Smooth muscle cell (in vitro differentiated cells): ENCODE measurements around the gene HOXC13. TPM values are rescaled to one million over a fixed set of nuclear protein-coding genes. Genes with fewer than 3 reads are reported as not detected.

Source experiments
- DNase-seq: peaks from one replicate; lab custom pipeline; 2025; ENCODE audit not compliant: unreplicated experiment; lab: John Stamatoyannopoulos, UW
- H2AFZ ChIP-seq: fragments of 200-600 bp; sonication (generic); 2 replicates; pipeline ENCODE4 v1.6.0; 2016; ENCODE audit warnings: antibody characterized with exemption, low read depth, mild to moderate bottlenecking
- H3F3A ChIP-seq: fragments of 200-600 bp; sonication (generic); 2 replicates; pipeline ENCODE4 v1.6.0; 2017; ENCODE audit warnings: antibody characterized with exemption, low read depth
- H3K27ac ChIP-seq: fragments of 200-600 bp; sonication (generic); 2 replicates; pipeline ENCODE4 v1.5.1; 2016; ENCODE audit warnings: low read depth, mild to moderate bottlenecking
- H3K27me3 ChIP-seq: fragments of 200-600 bp; sonication (generic); 2 replicates; pipeline ENCODE4 v1.6.1; 2016; ENCODE audit warnings: low read depth, mild to moderate bottlenecking
- H3K36me3 ChIP-seq: fragments of 200-600 bp; sonication (generic); 2 replicates; pipeline ENCODE4 v1.5.1; 2016; ENCODE audit warnings: low read depth
- H3K4me1 ChIP-seq: fragments of 200-600 bp; sonication (generic); 2 replicates; pipeline ENCODE4 v1.5.1; 2016; ENCODE audit warnings: low read depth
- H3K4me2 ChIP-seq: fragments of 200-600 bp; sonication (generic); 2 replicates; pipeline ENCODE4 v1.6.0; 2016; ENCODE audit warnings: mild to moderate bottlenecking
- H3K4me3 ChIP-seq: fragments of 200-600 bp; sonication (generic); 2 replicates; pipeline ENCODE4 v1.5.1; 2016; ENCODE audit warnings: mild to moderate bottlenecking
- H3K79me2 ChIP-seq: fragments of 200-600 bp; sonication (generic); 2 replicates; pipeline ENCODE4 v1.6.0; 2016; ENCODE audit warnings: low read depth, mild to moderate bottlenecking
- H3K9ac ChIP-seq: fragments of 200-600 bp; sonication (generic); 2 replicates; pipeline ENCODE4 v1.6.0; 2016; ENCODE audit warnings: low read depth
- H3K9me3 ChIP-seq: fragments of 200-600 bp; sonication (generic); replicated peaks from 2 replicates; pipeline ENCODE4 v1.5.1; 2016; ENCODE audit warnings: low read depth
- H4K20me1 ChIP-seq: fragments of 200-600 bp; sonication (generic); 2 replicates; pipeline ENCODE4 v1.6.0; 2016; ENCODE audit warnings: low read depth
- CTCF ChIP-seq: fragments of 200-600 bp; sonication (generic); IDR thresholded peaks from 2 replicates; pipeline ENCODE4 v1.5.1; 2017; ENCODE audit warnings: borderline replicate concordance, mild to moderate bottlenecking, antibody characterized with exemption; ENCODE audit not compliant: insufficient read depth, poor library complexity, severe bottlenecking
- WGBS: methylation state at CpG from one replicate; pipeline ENCODE4 v1.1.7; 2016; ENCODE audit warnings: low lambda C conversion rate; 5-methylcytosine and 5-hydroxymethylcytosine counted together
- polyA plus RNA-seq: library from polyadenylated mRNA; unstranded; fragments of >200 nt; fragmentation: Nextera tagmentation; extraction: Ambion mirVana; gene quantifications from 2 replicates; pipeline ENCODE4 v1.2.1, GENCODE V29; 2016
- total RNA-seq: library from RNA; depleted of rRNA; stranded (reverse); fragments of >200 nt; gene quantifications from 2 replicates; pipeline ENCODE4 v1.2.3, GENCODE V29; 2014

The HOXC13 gene
- total and polyA plus RNA-seq, 2 experiments from 2014 or later = 2.2 to 3.6 TPM

DNA sequence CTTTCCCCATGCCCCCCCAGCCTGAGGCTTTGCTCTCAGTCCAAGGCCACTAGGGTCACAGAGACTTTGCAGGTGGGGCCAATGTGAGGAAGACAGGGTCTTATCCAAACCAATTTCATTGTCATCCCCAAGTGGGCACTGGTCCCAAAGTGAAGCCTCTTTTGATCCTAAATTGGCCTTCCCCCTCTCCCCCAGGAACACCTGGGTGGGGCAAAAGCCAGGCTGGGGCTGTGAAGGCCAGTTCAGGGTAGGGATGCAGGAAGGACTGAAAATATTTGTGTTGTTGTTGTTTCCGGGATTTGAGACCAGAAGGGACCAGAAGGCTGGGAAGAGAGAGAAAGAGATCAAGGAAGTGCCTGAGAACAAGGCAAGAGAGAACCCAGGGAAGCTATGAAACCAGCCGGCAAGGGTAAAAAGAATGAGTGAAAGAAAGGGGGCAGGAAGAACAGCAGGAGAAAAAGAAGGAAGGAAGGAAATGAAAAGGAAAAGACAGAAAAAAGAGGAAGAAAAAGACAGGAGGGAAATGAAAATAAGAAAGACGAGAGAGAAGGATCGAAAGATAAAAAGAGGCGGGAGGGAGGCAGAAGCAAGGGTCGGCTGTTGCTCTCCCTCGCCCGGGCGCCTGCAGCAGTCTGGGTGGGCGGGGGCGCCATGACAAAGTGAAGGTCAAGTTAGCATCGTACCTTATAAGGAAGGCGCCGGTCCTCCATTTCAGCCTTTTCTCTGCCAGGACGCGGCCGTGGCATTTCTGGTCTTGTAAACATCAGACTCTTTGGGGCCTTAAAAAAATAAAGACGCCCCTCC lies 26.9 kb downstream of the HOXC13 start:
- no peak overlapping the region for H3K27ac ChIP-seq
- TF ChIP-seq CTCF = no peak
- no peak overlapping the region for H3K9ac ChIP-seq
- no peaks in the 10 kb centered on the region for H3K79me2 ChIP-seq
- H3K4me2 ChIP-seq = peak overlapping the region; percentile 63
- WGBS = 3% methylated on average over 18 of the region's 18 CpGs
- DNase-seq = no peak
- no peaks in the 10 kb centered on the region for H3F3A ChIP-seq
- H3K27me3 ChIP-seq = peaks cover 100% of the 10 kb centered on the region
- H2AFZ ChIP-seq = peak overlapping the region; percentile 68
- H3K4me3 ChIP-seq = peak overlapping the region; percentile 30
- no peaks in the 10 kb centered on the region for H3K4me1 ChIP-seq
- H3K36me3 ChIP-seq = no peaks in the 10 kb centered on the region
- no peaks in the 10 kb centered on the region for H3K9me3 ChIP-seq
- H4K20me1 ChIP-seq = no peaks in the 10 kb centered on the region

DNA sequence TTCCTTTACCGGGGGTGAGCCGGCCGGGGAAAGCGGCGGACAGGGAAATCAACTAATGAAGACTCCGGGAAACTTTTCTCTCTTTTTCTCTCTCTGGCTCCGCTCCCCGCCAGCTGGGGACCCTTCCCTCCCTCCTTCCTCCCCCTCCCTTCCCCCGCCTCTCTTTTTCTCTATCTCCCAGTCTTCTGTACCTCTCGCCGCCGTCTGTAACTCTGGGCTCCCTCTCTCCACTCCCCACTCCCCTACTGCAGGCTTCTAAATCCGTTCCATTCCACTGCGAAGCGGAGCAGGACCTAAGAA lies 27.4 kb downstream of the HOXC13 start:
- Histone ChIP-seq H3K4me2 (peak overlapping the region; percentile 63), H3K9ac (no peak overlapping the region), H3K36me3 (no peaks in the 10 kb centered on the region), H3K4me1 (no peaks in the 10 kb centered on the region), H3K79me2 (no peaks in the 10 kb centered on the region), H3K27ac (no peak overlapping the region), H3K27me3 (peaks cover 100% of the 10 kb centered on the region), H4K20me1 (no peaks in the 10 kb centered on the region), H3F3A (no peaks in the 10 kb centered on the region), H3K4me3 (peak overlapping the region; percentile 30), H2AFZ (peak overlapping the region; percentile 68), H3K9me3 (no peaks in the 10 kb centered on the region)
- no peak for TF ChIP-seq CTCF
- DNase-seq = no peak
- WGBS = 4% methylated on average over 11 of the region's 15 CpGs

DNA sequence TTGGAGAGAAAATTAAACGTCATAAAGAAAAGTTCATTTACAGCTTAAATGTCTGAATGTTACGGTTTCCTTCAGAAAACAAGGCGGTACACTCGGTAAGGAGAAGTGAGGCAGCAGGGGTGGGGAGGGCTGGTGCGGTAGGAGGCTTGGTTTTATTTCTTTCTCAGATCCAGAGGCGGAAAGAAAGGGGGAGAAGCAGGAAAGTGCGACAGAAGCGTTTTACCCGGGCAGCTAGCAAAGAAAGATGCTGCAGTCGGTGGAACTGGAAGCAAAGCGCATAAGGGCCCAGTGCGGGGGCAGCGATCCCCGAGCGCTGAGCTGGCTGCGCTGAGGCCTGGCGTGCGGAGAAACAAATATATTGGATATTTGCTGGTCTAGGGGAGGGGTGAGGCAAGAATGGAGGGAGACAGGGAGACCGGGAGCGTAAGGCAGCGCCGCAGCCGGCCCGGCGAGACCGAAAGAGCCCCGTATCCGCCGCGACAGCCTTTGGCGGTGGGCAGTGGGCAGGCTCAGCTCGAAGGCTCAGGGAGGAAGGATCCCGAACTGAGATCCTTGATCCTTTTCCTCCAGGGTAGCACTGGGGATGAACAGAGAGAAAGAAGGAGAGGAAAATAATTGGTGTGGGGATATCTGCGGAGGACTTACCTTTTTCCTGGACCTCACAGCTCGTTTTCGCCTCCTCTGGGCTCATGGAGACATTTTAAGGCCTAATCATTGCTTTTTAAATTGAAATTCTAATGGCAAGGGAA lies 27.9 kb downstream of the HOXC13 start:
- Histone ChIP-seq H3K27me3 (peaks cover 100% of the 10 kb centered on the region), H4K20me1 (no peaks in the 10 kb centered on the region), H3K9ac (no peak overlapping the region), H2AFZ (peak overlapping the region; percentile 68), H3F3A (no peaks in the 10 kb centered on the region), H3K4me1 (no peaks in the 10 kb centered on the region), H3K27ac (no peak overlapping the region), H3K4me2 (peak overlapping the region; percentile 63), H3K79me2 (no peaks in the 10 kb centered on the region), H3K36me3 (no peaks in the 10 kb centered on the region), H3K4me3 (peak overlapping the region; percentile 30), H3K9me3 (no peaks in the 10 kb centered on the region)
- no peak for TF ChIP-seq CTCF
- WGBS = 4% methylated on average over 36 of the region's 36 CpGs
- no peak for DNase-seq
